ENCODE measurements around the gene SH3PXD2B.
"Not testable (repeated sequence)": the region's sequence is repeated elsewhere in the genome, so short reads cannot be mapped to it uniquely, and the experiment has no call there.

SH3PXD2B gene

GRCh38 chr5:172403189-172403796 lies 51.0 kb downstream of the SH3PXD2B start:
- Histone ChIP-seq H3K4me3 (ENCODE audit: low read length) (no peak overlapping the region), H3K9me2 (replicated peaks; ENCODE audit: control insufficient read depth, low read length) (no peaks in the 10 kb centered on the region), H3F3A (ENCODE audit: control insufficient read depth, insufficient read depth) (no peaks in the 10 kb centered on the region), H3K36me3 (ENCODE audit: control insufficient read depth, low read length) (no peaks in the 10 kb centered on the region), H3K4me2 (ENCODE audit: low read length) (no peak overlapping the region), H4K20me1 (ENCODE audit: control insufficient read depth, insufficient read depth, low read depth, low read length) (no peaks in the 10 kb centered on the region), H3K9me3 (ENCODE audit: control insufficient read depth, insufficient read depth, low read length) (no peaks in the 10 kb centered on the region), H3K27ac (ENCODE audit: low read depth, low read length) (no peak overlapping the region), H3K27me3 (ENCODE audit: control insufficient read depth, low read length) (peaks cover 6% of the 10 kb centered on the region; the same call in 1 of the 2 replicates), H3K4me1 (ENCODE audit: control insufficient read depth, low read length) (no peaks in the 10 kb centered on the region), H3K79me2 (ENCODE audit: control insufficient read depth, low read length) (no peaks in the 10 kb centered on the region)
- TF ChIP-seq EZH2phosphoT487 (IDR thresholded peaks at IDR 0.05; ENCODE audit: borderline replicate concordance, low read length), result no peak
- TF ChIP-seq CTCF (IDR thresholded peaks at IDR 0.05; ENCODE audit: low read depth, low read length, poor library complexity, severe bottlenecking), result no peak

GRCh38 chr5:172402531-172403188 lies 51.7 kb downstream of the SH3PXD2B start:
- H3K27ac ChIP-seq (ENCODE audit: low read depth, low read length), result no peak overlapping the region

GRCh38 chr5:172402031-172402430 lies 52.3 kb downstream of the SH3PXD2B start:
- H3K9me2 ChIP-seq (replicated peaks; ENCODE audit: control insufficient read depth, low read length); H3K4me3 ChIP-seq (ENCODE audit: low read length); H3K36me3 ChIP-seq (ENCODE audit: control insufficient read depth, low read length); H3K4me2 ChIP-seq (ENCODE audit: low read length); H3K9me3 ChIP-seq (ENCODE audit: control insufficient read depth, insufficient read depth, low read length); H4K20me1 ChIP-seq (ENCODE audit: control insufficient read depth, insufficient read depth, low read depth, low read length); H3K79me2 ChIP-seq (ENCODE audit: control insufficient read depth, low read length); H3K27me3 ChIP-seq (ENCODE audit: control insufficient read depth, low read length); H3K27ac ChIP-seq (ENCODE audit: low read depth, low read length); H3F3A ChIP-seq (ENCODE audit: control insufficient read depth, insufficient read depth); H3K4me1 ChIP-seq (ENCODE audit: control insufficient read depth, low read length): not testable (repeated sequence)

More at GRCh38 chr5:172402531-172403188, 51.7 kb downstream of the SH3PXD2B start:
- no peaks in the 10 kb centered on the region for H3K9me3 ChIP-seq (ENCODE audit: control insufficient read depth, insufficient read depth, low read length)
- H3K36me3 ChIP-seq (ENCODE audit: control insufficient read depth, low read length), result no peaks in the 10 kb centered on the region
- no peak overlapping the region for H3K4me3 ChIP-seq (ENCODE audit: low read length)
- H3K27me3 ChIP-seq (ENCODE audit: control insufficient read depth, low read length), result peaks cover 6% of the 10 kb centered on the region; the same call in 1 of the 2 replicates
- TF ChIP-seq EZH2phosphoT487 (IDR thresholded peaks at IDR 0.05; ENCODE audit: borderline replicate concordance, low read length) (no peak), CTCF (IDR thresholded peaks at IDR 0.05; ENCODE audit: low read depth, low read length, poor library complexity, severe bottlenecking) (no peak)
- no peaks in the 10 kb centered on the region for H3F3A ChIP-seq (ENCODE audit: control insufficient read depth, insufficient read depth)
- no peak overlapping the region for H3K4me2 ChIP-seq (ENCODE audit: low read length)
- no peaks in the 10 kb centered on the region for H3K9me2 ChIP-seq (replicated peaks; ENCODE audit: control insufficient read depth, low read length)
- no peaks in the 10 kb centered on the region for H4K20me1 ChIP-seq (ENCODE audit: control insufficient read depth, insufficient read depth, low read depth, low read length)
- H3K79me2 ChIP-seq (ENCODE audit: control insufficient read depth, low read length), result no peaks in the 10 kb centered on the region
- H3K4me1 ChIP-seq (ENCODE audit: control insufficient read depth, low read length), result no peaks in the 10 kb centered on the region

DNA sequence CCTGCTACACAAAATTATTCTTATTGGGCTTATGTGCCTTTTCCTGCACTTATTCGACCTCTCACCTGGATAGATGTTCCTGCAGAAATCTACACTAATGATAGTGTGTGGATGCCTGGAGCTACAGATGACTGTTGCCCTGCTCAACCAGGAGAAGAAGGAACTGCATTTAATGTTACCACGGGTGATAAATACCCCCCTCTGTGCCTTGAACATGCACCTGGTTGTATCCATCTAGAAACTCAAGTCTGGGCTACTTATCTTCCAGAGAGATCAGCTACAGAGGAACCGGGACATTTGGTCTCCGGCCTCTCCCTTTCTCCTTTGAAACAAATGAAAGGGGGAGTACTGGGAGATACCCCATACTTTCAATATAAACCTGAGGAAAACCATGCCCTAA lies 54.5 kb downstream of the SH3PXD2B start:
- Histone ChIP-seq H3K36me3 (ENCODE audit: control insufficient read depth, low read length) (no peaks in the 10 kb centered on the region), H4K20me1 (ENCODE audit: control insufficient read depth, insufficient read depth, low read depth, low read length) (no peaks in the 10 kb centered on the region), H3K4me3 (ENCODE audit: low read length) (no peak overlapping the region), H3K4me2 (ENCODE audit: low read length) (no peak overlapping the region), H3F3A (ENCODE audit: control insufficient read depth, insufficient read depth) (no peaks in the 10 kb centered on the region), H3K9me3 (ENCODE audit: control insufficient read depth, insufficient read depth, low read length) (no peaks in the 10 kb centered on the region; the same call in 1 of the 2 replicates), H3K27me3 (ENCODE audit: control insufficient read depth, low read length) (no peaks in the 10 kb centered on the region), H3K4me1 (ENCODE audit: control insufficient read depth, low read length) (no peaks in the 10 kb centered on the region), H3K27ac (ENCODE audit: low read depth, low read length) (no peak overlapping the region), H3K9me2 (replicated peaks; ENCODE audit: control insufficient read depth, low read length) (no peaks in the 10 kb centered on the region), H3K79me2 (ENCODE audit: control insufficient read depth, low read length) (no peaks in the 10 kb centered on the region)
- TF ChIP-seq EZH2phosphoT487 (IDR thresholded peaks at IDR 0.05; ENCODE audit: borderline replicate concordance, low read length), result no peak
- TF ChIP-seq CTCF (IDR thresholded peaks at IDR 0.05; ENCODE audit: low read depth, low read length, poor library complexity, severe bottlenecking), result no peak
